ENCODE data around the gene SYT15. TPM values are rescaled to one million over a fixed set of nuclear protein-coding genes. Genes with fewer than 3 reads are reported as not detected.

The SYT15 gene
- total and polyA plus RNA-seq, 2 donors (not counting 3 experiments of a cell fraction or from before 2014, with no cell fraction given): 0.50 to 0.75 TPM

DNA sequence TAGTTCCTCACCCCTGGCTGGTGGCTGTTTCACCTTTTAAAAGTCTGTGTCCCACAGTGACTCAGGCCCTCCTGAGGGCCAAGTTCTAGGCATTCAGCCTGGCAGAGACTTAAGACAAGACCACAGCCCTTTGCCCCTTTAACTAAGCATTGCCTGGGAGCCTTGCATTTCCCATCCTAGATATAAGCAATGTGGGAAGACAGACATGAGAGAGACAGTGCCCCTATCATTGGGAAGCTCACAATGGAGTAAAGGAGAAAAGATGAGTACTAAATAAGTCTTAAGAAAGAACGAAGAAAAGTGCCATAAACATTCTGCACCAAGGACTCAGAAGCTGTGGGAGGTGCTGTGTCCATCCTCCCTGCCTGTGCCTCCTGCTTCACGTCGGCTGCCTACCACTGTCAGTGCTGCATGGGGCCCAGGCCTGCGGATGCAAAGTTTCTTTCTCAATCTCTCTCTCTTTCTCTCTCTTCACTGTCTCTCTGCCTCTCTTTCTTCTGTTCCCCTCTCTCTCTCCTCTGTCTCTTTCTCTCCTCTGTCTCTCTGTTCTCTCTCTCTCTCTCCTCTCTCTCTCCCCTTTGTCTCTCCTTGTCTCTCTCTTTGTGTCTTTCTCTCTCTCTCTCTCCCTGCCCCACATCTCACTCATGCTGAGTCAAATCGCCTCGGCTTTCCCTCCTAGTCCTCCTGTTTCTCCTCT, 44.0 kb upstream of the SYT15 start:
- no peaks in the 10 kb centered on the region for H3K9me3 ChIP-seq (replicated peaks; ENCODE audit: control insufficient read depth, insufficient read depth, low read length)
- H3K9me1 ChIP-seq (replicated peaks; ENCODE audit: control insufficient read depth, extremely low read depth, insufficient read depth, low read length): no peaks in the 10 kb centered on the region
- no TSS peak for BruUV-seq (replicated peaks)
- POLR2A ChIA-PET: no interaction called here
- CTCF ChIA-PET: no interaction called here
- no peak overlapping the region for H3K9ac ChIP-seq (replicated peaks; ENCODE audit: extremely low read depth, insufficient read depth, low read length)
- H4K20me1 ChIP-seq (replicated peaks; ENCODE audit: control insufficient read depth, extremely low read depth, insufficient read depth, low read length): no peaks in the 10 kb centered on the region
- no peak for DNase-seq (ENCODE audit: low read depth, low spot score)
- no peaks in the 10 kb centered on the region for H3K4me1 ChIP-seq (ENCODE audit: control insufficient read depth, extremely low read depth, insufficient read depth, low read length)
- no peak overlapping the region for H3K27ac ChIP-seq (ENCODE audit: insufficient read depth, low read depth, low read length)
- H3K4me3 ChIP-seq (replicated peaks in 1 of 3; ENCODE audit: insufficient read depth in 1 of 3, low read depth in 1 of 3, low read length in 3 of 3): no peak overlapping the region
- TF ChIP-seq, protein P1, sequence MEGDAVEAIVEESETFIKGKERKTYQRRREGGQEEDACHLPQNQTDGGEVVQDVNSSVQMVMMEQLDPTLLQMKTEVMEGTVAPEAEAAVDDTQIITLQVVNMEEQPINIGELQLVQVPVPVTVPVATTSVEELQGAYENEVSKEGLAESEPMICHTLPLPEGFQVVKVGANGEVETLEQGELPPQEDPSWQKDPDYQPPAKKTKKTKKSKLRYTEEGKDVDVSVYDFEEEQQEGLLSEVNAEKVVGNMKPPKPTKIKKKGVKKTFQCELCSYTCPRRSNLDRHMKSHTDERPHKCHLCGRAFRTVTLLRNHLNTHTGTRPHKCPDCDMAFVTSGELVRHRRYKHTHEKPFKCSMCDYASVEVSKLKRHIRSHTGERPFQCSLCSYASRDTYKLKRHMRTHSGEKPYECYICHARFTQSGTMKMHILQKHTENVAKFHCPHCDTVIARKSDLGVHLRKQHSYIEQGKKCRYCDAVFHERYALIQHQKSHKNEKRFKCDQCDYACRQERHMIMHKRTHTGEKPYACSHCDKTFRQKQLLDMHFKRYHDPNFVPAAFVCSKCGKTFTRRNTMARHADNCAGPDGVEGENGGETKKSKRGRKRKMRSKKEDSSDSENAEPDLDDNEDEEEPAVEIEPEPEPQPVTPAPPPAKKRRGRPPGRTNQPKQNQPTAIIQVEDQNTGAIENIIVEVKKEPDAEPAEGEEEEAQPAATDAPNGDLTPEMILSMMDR (IDR thresholded peaks at IDR 0.05; ENCODE audit: extremely low read depth in 1 of 2, insufficient read depth in 1 of 2, low read depth in 1 of 2, low read length in 2 of 2): no peak
- TF ChIP-seq, protein P2, sequence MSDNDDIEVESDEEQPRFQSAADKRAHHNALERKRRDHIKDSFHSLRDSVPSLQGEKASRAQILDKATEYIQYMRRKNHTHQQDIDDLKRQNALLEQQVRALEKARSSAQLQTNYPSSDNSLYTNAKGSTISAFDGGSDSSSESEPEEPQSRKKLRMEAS (IDR thresholded peaks at IDR 0.05; ENCODE audit: insufficient read depth, insufficient read length): no peak
- TF ChIP-seq MYC (IDR thresholded peaks at IDR 0.05; ENCODE audit: low read depth, low read length): no peak
- intact Hi-C loops (cut with micrococcal nuclease) (no loop called here), dilution Hi-C loops (cut with MboI; ENCODE audit: extremely low pct_ligation_motif_present, low sequenced_read_pairs) (no loop called here)
- H3K36me3 ChIP-seq (ENCODE audit: control insufficient read depth in 2 of 2, extremely low read depth in 1 of 2, insufficient read depth in 2 of 2, low read length in 2 of 2): no peaks in the 10 kb centered on the region
- H3K79me2 ChIP-seq (ENCODE audit: control insufficient read depth, insufficient read depth, low read length): no peaks in the 10 kb centered on the region
- no peak for FAIRE-seq
- H3K4me2 ChIP-seq (ENCODE audit: insufficient read depth, low read length): no peak overlapping the region
- H2AFZ ChIP-seq (ENCODE audit: low read depth, low read length): no peak overlapping the region
- peaks cover 4 to 6% of the 10 kb centered on the region in 2 experiments for H3K27me3 ChIP-seq (ENCODE audit: control insufficient read depth in 2 of 2, insufficient read depth in 2 of 2, low read length in 2 of 2)

DNA sequence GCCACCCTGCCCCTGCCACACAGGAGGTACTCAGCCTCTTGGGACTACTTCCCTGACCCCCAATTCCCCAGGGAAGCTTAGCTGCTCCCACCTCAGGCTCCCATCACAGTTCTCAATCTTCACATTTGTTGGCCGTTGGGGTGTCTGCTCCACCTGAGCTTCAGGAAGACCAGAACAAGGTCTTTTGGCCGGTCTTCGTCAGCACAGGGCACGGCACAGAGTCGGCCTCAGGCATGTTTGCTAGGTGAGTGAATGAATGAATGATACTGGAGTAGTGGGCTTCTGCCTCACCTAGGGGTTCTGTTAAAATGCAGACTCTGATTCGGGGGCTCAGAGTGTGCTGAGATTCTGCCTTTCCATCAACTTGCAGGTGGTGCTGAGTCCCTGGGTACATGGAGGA, 42.8 kb upstream of the SYT15 start:
- ChIA-PET POLR2A (no interaction called here), CTCF (no interaction called here)
- BruUV-seq (replicated peaks): no TSS peak
- DNase-seq (ENCODE audit: low read depth, low spot score) (no peak), FAIRE-seq (no peak)
- dilution Hi-C loops (cut with MboI; ENCODE audit: extremely low pct_ligation_motif_present, low sequenced_read_pairs): no loop called here
- Histone ChIP-seq H3K36me3 (ENCODE audit: control insufficient read depth in 2 of 2, extremely low read depth in 1 of 2, insufficient read depth in 2 of 2, low read length in 2 of 2) (no peaks in the 10 kb centered on the region), H3K27me3 (ENCODE audit: control insufficient read depth in 2 of 2, insufficient read depth in 2 of 2, low read length in 2 of 2) (peaks cover 4 to 6% of the 10 kb centered on the region in 2 experiments), H4K20me1 (replicated peaks; ENCODE audit: control insufficient read depth, extremely low read depth, insufficient read depth, low read length) (no peaks in the 10 kb centered on the region), H3K9me1 (replicated peaks; ENCODE audit: control insufficient read depth, extremely low read depth, insufficient read depth, low read length) (no peaks in the 10 kb centered on the region), H3K79me2 (ENCODE audit: control insufficient read depth, insufficient read depth, low read length) (no peaks in the 10 kb centered on the region), H3K27ac (ENCODE audit: insufficient read depth, low read depth, low read length) (no peak overlapping the region), H3K4me3 (replicated peaks in 1 of 3; ENCODE audit: insufficient read depth in 1 of 3, low read depth in 1 of 3, low read length in 3 of 3) (no peak overlapping the region), H3K4me2 (ENCODE audit: insufficient read depth, low read length) (no peak overlapping the region), H3K4me1 (ENCODE audit: control insufficient read depth, extremely low read depth, insufficient read depth, low read length) (no peaks in the 10 kb centered on the region), H2AFZ (ENCODE audit: low read depth, low read length) (no peak overlapping the region), H3K9ac (replicated peaks; ENCODE audit: extremely low read depth, insufficient read depth, low read length) (no peak overlapping the region), H3K9me3 (replicated peaks; ENCODE audit: control insufficient read depth, insufficient read depth, low read length) (no peaks in the 10 kb centered on the region)
- TF ChIP-seq JUN (IDR thresholded peaks at IDR 0.05; ENCODE audit: borderline replicate concordance, insufficient read depth, insufficient read length, low read depth) (no peak), EZH2 (IDR thresholded peaks at IDR 0.05; ENCODE audit: borderline replicate concordance, low read depth, low read length, severe bottlenecking) (no peak), POLR2AphosphoS5 (IDR thresholded peaks at IDR 0.05; ENCODE audit: insufficient read depth, low read depth, low read length) (no peak), MYC (IDR thresholded peaks at IDR 0.05; ENCODE audit: low read depth, low read length) (no peak), FOS (IDR thresholded peaks at IDR 0.05; ENCODE audit: borderline replicate concordance, insufficient read depth, low read length) (no peak), GATA2 (IDR thresholded peaks at IDR 0.05; ENCODE audit: insufficient read depth, insufficient read length, low read depth, low read length) (no peak), POLR2A (IDR thresholded peaks at IDR 0.05; ENCODE audit: low read depth, low read length) (no peak)
- TF ChIP-seq, protein P2 (IDR thresholded peaks at IDR 0.05; ENCODE audit: insufficient read depth, insufficient read length): no peak
- TF ChIP-seq, protein P1 (IDR thresholded peaks at IDR 0.05; ENCODE audit: extremely low read depth in 1 of 2, insufficient read depth in 1 of 2, low read depth in 1 of 2, low read length in 2 of 2): no peak
- intact Hi-C loops (cut with micrococcal nuclease): no loop called here
